Memory B cell (primary cell): ENCODE results near the gene NOD2.
A peak's percentile ranks its signal among the peaks of the same experiment; 100 is the strongest.

Source experiments
- ATAC-seq: fragments of 150-1000 bp; cut with Tn5 transposase; 2 replicates; pipeline ENCODE4 v1.10.0; 2021; ENCODE audit warnings: low read depth, mild to moderate bottlenecking, moderate library complexity
- DNase-seq, 2 donors: peaks; one replicate each; pipeline ENCODE4 v3.0.0; 2022; ENCODE audit warnings: low spot score in 2 of 2
- H3K27ac Mint-ChIP-seq: one replicate; pipeline ENCODE4 v1.8.0; 2022; ENCODE audit warnings: mild to moderate bottlenecking, moderate library complexity, mixed read lengths
- H3K27me3 Mint-ChIP-seq: one replicate; pipeline ENCODE4 v1.8.0; 2022; ENCODE audit warnings: mixed read lengths
- H3K36me3 Mint-ChIP-seq: one replicate; pipeline ENCODE4 v1.8.0; 2022; ENCODE audit warnings: mild to moderate bottlenecking, mixed read lengths
- H3K4me1 Mint-ChIP-seq: one replicate; pipeline ENCODE4 v1.8.0; 2022; ENCODE audit warnings: mixed read lengths
- H3K4me3 Mint-ChIP-seq: one replicate; pipeline ENCODE4 v1.8.0; 2022; ENCODE audit warnings: mild to moderate bottlenecking, moderate library complexity, mixed read lengths
- H3K9me3 Mint-ChIP-seq: one replicate; pipeline ENCODE4 v1.8.0; 2022; ENCODE audit warnings: mixed read lengths

The NOD2 gene

GRCh38 chr16:50774405-50774804, 81.0 kb downstream of the NOD2 start:
- no peak overlapping the region for H3K4me3 Mint-ChIP-seq
- peaks cover 3% of the 10 kb centered on the region for H3K9me3 Mint-ChIP-seq
- no peaks in the 10 kb centered on the region for H3K27me3 Mint-ChIP-seq
- DNase-seq (no peak), ATAC-seq (no peak)
- H3K27ac Mint-ChIP-seq = no peak overlapping the region
- H3K4me1 Mint-ChIP-seq = peaks cover 15% of the 10 kb centered on the region
- peaks cover 33% of the 10 kb centered on the region for H3K36me3 Mint-ChIP-seq

- Mint-ChIP-seq H3K27ac (no peak overlapping the region), H3K4me3 (no peak overlapping the region), H3K27me3 (no peaks in the 10 kb centered on the region), H3K4me1 (peaks cover 12% of the 10 kb centered on the region), H3K9me3 (no peaks in the 10 kb centered on the region), H3K36me3 (peaks cover 33% of the 10 kb centered on the region)
- DNase-seq (no peak), ATAC-seq (no peak)
These were observed 81.6 kb downstream of the NOD2 start for GRCh38 chr16:50774960-50775359.

DNA sequence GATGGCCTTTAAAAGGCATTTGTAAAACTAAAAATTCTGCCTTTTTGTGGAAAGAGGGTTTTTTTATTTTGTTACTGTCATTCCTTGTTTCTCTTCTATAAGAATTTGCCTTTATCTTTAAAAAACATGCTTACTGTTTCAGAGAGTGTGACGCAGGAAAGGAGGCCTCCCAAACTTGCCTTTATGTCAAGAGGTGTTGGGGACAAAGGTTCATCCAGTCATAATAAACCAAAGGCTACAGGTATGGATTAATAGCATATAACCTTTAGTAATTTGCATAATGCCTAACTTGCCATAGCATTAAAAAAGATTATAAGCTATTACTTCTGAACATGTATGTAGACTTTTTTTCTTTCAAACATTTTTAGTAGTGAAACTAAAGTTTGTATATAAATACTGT, 82.6 kb downstream of the NOD2 start:
- Mint-ChIP-seq H3K27me3 (no peaks in the 10 kb centered on the region), H3K9me3 (no peaks in the 10 kb centered on the region), H3K36me3 (peaks cover 33% of the 10 kb centered on the region), H3K4me1 (peaks cover 12% of the 10 kb centered on the region), H3K27ac (no peak overlapping the region), H3K4me3 (no peak overlapping the region)
- ATAC-seq (no peak), DNase-seq (no peak)

DNA sequence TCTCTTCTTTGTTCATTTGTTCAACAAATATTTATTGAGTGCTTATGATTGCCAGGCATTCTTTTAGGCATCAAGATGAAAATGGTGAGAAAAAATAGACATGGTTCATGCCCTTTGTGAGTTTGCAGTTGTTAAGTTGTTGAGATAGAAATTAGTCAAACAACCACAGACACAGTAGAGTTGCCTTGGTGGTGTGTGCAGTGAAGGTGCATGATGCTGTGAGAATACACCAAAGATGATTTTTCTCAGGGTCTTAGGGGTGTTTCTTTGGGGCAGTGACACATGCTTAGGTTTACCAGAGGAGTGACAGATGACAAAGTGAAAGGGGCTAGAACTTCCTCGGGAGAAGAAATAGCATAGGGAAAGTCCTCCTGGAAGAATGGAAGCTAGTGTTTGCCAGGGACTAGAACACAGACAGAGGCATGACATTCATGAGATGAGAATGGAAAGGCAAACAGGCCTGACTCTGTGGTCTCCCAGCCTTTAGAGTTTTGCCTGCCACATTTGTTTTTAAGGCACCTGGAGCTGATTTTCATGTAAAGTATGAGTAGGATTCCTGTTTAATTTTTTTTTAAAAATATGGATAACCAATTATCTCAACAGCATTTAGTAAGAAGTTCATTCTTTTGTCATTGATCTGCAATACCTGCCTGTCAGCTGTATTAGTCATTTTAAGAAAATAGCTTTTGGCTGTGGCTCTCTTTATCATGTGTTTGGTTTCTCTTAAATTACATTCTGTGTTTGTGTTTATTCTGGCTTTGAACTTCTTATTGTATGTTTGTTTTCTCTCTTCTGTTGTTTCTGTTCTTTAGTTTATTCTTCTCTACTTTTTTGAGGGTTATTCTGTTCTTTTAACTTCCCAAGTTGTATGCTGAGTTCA, 85.1 kb downstream of the NOD2 start:
- Mint-ChIP-seq H3K9me3 (no peaks in the 10 kb centered on the region), H3K27me3 (no peaks in the 10 kb centered on the region), H3K4me1 (peaks cover 10% of the 10 kb centered on the region), H3K27ac (peak overlapping the region; percentile 68), H3K4me3 (no peak overlapping the region), H3K36me3 (peaks cover 41% of the 10 kb centered on the region)
- no peak for DNase-seq
- ATAC-seq = no peak

DNA sequence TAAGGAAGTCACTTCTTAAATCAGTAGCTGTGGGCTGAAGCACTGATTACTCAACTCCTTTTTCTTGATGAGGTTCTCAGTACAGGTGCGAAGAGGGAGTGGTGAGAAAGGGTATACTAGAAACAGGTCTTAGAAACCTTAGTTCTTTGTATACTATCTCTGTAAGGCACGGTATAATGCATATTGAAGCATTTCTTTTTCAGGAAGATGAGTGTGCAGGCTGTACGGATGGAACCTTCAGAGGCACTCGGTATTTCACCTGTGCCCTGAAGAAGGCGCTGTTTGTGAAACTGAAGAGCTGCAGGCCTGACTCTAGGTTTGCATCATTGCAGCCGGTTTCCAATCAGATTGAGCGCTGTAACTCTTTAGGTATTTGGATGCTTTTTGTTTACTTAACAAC, 87.6 kb downstream of the NOD2 start:
- Mint-ChIP-seq H3K36me3 (peaks cover 46% of the 10 kb centered on the region), H3K4me3 (no peak overlapping the region), H3K27ac (no peak overlapping the region), H3K4me1 (peaks cover 5% of the 10 kb centered on the region), H3K9me3 (no peaks in the 10 kb centered on the region), H3K27me3 (no peaks in the 10 kb centered on the region)
- ATAC-seq = peak; percentile 31
- no peak for DNase-seq

DNA sequence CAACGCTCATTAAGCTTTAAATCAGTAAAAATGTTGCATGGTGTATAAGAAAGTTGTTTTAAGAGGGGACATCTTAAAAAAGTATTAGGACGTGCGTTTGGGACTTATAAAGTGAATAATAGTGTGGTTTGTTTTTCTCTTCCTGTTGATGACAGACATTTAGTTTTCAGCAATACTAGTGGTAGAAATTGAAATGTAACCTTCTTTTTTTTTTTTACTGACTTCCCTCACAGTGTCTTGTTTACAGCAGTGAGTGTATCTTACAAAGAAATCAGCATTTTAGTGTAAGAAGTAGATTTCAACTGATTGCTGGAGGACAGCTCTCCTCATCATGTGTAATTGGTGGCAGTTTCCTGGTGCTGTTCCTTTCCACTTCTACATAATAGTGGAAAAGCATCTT, 88.1 kb downstream of the NOD2 start:
- peaks cover 46% of the 10 kb centered on the region for H3K36me3 Mint-ChIP-seq
- H3K4me1 Mint-ChIP-seq = peaks cover 5% of the 10 kb centered on the region
- no peak overlapping the region for H3K27ac Mint-ChIP-seq
- H3K27me3 Mint-ChIP-seq = no peaks in the 10 kb centered on the region
- ATAC-seq (no peak), DNase-seq (no peak)
- no peaks in the 10 kb centered on the region for H3K9me3 Mint-ChIP-seq
- no peak overlapping the region for H3K4me3 Mint-ChIP-seq
